ENCODE results near the gene RNF212. TPM values are rescaled to one million over a fixed set of nuclear protein-coding genes. Genes with fewer than 3 reads are reported as not detected.

The RNF212 gene
- total RNA-seq, 1 donor from 2014 or later, result 9.1 TPM

GRCh38 chr4:1099270-1099669 lies 14.1 kb downstream of the RNF212 start:
- Mint-ChIP-seq H3K27ac (ENCODE audit: unreplicated experiment) (no peak overlapping the region), H3K4me3 (ENCODE audit: unreplicated experiment) (no peak overlapping the region), H3K36me3 (ENCODE audit: low read depth) (peaks cover 3% of the 10 kb centered on the region), H3K9me3 (ENCODE audit: low read depth) (no peaks in the 10 kb centered on the region), H3K4me1 (ENCODE audit: low read depth) (no peaks in the 10 kb centered on the region), H3K27me3 (ENCODE audit: low read depth) (peaks cover 3% of the 10 kb centered on the region)
- DNase-seq (ENCODE audit: low spot score), result no peak
- TF ChIP-seq, protein P1, sequence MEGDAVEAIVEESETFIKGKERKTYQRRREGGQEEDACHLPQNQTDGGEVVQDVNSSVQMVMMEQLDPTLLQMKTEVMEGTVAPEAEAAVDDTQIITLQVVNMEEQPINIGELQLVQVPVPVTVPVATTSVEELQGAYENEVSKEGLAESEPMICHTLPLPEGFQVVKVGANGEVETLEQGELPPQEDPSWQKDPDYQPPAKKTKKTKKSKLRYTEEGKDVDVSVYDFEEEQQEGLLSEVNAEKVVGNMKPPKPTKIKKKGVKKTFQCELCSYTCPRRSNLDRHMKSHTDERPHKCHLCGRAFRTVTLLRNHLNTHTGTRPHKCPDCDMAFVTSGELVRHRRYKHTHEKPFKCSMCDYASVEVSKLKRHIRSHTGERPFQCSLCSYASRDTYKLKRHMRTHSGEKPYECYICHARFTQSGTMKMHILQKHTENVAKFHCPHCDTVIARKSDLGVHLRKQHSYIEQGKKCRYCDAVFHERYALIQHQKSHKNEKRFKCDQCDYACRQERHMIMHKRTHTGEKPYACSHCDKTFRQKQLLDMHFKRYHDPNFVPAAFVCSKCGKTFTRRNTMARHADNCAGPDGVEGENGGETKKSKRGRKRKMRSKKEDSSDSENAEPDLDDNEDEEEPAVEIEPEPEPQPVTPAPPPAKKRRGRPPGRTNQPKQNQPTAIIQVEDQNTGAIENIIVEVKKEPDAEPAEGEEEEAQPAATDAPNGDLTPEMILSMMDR (IDR thresholded peaks at IDR 0.05), result no peak

DNA sequence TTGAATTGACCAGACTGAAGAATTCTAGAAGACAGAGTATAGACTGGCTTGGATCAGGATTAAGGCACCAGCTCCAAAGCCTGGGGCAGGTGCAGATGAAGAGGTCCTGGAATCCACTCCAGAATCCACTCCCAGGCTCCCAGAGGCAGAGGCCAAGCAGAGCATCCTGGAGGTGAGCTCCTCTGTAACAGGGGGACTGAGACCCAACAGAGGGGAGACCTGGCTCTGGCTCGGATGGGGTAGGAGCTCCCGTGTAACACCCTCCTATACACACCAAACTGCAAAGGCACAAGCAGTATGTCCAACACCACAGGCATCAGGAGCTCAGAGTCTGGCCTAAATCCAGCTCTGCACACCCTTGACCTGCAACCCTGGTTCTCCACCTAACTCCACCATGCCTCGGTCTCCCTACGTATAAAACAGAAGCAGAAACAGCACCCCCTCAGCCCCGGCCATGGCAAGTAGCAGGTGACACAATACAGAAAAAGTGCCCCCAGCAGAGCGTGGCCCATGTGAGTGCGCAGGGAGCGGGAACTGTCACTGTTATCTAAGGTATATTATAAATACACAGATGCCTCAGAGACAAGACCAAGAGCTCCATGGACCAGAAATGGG lies 14.9 kb downstream of the RNF212 start:
- no peak overlapping the region for H3K4me3 Mint-ChIP-seq (ENCODE audit: unreplicated experiment)
- DNase-seq (ENCODE audit: low spot score), result no peak
- H3K36me3 Mint-ChIP-seq (ENCODE audit: low read depth), result peaks cover 4% of the 10 kb centered on the region
- TF ChIP-seq, protein P1 (IDR thresholded peaks at IDR 0.05), result no peak
- no peak overlapping the region for H3K27ac Mint-ChIP-seq (ENCODE audit: unreplicated experiment)
- H3K9me3 Mint-ChIP-seq (ENCODE audit: low read depth), result no peaks in the 10 kb centered on the region
- H3K27me3 Mint-ChIP-seq (ENCODE audit: low read depth), result peaks cover 3% of the 10 kb centered on the region
- H3K4me1 Mint-ChIP-seq (ENCODE audit: low read depth), result no peaks in the 10 kb centered on the region

DNA sequence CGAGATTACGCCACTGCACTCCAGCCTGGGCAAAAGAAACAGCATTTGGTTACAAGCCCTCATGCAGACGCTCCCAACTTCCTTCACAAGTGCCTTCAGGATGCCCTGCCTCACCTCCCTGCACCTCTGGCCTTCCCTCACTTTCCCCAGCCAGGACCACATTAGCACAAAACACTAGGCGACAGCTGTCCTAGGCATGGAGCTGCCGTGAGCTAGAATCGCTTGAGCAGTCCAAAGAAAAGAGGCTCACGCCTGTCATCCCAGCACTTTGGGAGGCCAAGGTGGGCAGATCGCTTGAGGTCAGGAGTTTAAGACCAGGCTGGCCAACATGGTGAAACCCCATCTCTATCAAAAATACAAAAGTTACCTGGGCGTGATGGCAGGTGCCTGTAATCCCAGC lies 15.8 kb downstream of the RNF212 start:
- TF ChIP-seq, protein P1 (IDR thresholded peaks at IDR 0.05), result no peak
- no peak overlapping the region for H3K4me3 Mint-ChIP-seq (ENCODE audit: unreplicated experiment)
- H3K27ac Mint-ChIP-seq (ENCODE audit: unreplicated experiment), result no peak overlapping the region
- peaks cover 4% of the 10 kb centered on the region for H3K36me3 Mint-ChIP-seq (ENCODE audit: low read depth)
- DNase-seq (ENCODE audit: low spot score), result no peak
- H3K9me3 Mint-ChIP-seq (ENCODE audit: low read depth), result no peaks in the 10 kb centered on the region
- H3K4me1 Mint-ChIP-seq (ENCODE audit: low read depth), result no peaks in the 10 kb centered on the region
- peaks cover 3% of the 10 kb centered on the region for H3K27me3 Mint-ChIP-seq (ENCODE audit: low read depth)

- no peak for DNase-seq (ENCODE audit: low spot score)
- Mint-ChIP-seq H3K27me3 (ENCODE audit: low read depth) (peaks cover 3% of the 10 kb centered on the region), H3K9me3 (ENCODE audit: low read depth) (no peaks in the 10 kb centered on the region), H3K36me3 (ENCODE audit: low read depth) (peaks cover 3% of the 10 kb centered on the region), H3K4me3 (ENCODE audit: unreplicated experiment) (no peak overlapping the region), H3K4me1 (ENCODE audit: low read depth) (no peaks in the 10 kb centered on the region), H3K27ac (ENCODE audit: unreplicated experiment) (no peak overlapping the region)
- TF ChIP-seq, protein P1 (IDR thresholded peaks at IDR 0.05), result no peak
Measured at GRCh38 chr4:1096841-1097240, 16.5 kb downstream of the RNF212 start.

DNA sequence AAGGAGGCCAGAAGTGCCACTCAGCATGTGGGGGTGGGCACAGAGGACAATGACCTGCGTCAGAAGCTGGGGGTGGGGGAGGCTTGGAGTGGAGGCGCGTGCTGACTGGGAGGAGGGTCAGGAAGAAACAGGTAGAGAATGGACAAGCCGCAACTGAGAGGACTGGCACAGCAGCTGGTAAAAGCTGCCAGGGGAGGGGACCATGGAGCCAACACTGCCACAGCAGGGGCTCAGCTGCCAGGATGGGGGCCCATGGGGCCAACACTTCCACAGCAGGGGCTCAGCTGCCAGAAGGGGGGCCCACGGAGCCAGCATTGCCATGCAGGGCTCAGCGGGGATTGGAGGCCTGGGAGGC lies 19.1 kb downstream of the RNF212 start:
- peaks cover 3% of the 10 kb centered on the region for H3K27me3 Mint-ChIP-seq (ENCODE audit: low read depth)
- no peak for DNase-seq (ENCODE audit: low spot score)
- H3K4me1 Mint-ChIP-seq (ENCODE audit: low read depth), result no peaks in the 10 kb centered on the region
- H3K4me3 Mint-ChIP-seq (ENCODE audit: unreplicated experiment), result no peak overlapping the region
- peaks cover 4% of the 10 kb centered on the region for H3K36me3 Mint-ChIP-seq (ENCODE audit: low read depth)
- no peak overlapping the region for H3K27ac Mint-ChIP-seq (ENCODE audit: unreplicated experiment)
- TF ChIP-seq, protein P1 (IDR thresholded peaks at IDR 0.05), result no peak
- H3K9me3 Mint-ChIP-seq (ENCODE audit: low read depth), result no peaks in the 10 kb centered on the region

Measured in chondrocyte (in vitro differentiated cells).